Endothelial cell of hepatic sinusoid (primary cell): ENCODE measurements around the gene KLK2.

Source experiments
- in situ Hi-C: cut with HindIII; loops from 2 replicates; pipeline ENCODE4 v1.10.0; 2017; ENCODE audit warnings: low sequenced_read_pairs

KLK2 gene

GRCh38 chr19:50912727-50913716 is 39.8 kb downstream of the KLK2 start:
- in situ Hi-C loops: no loop called here

DNA sequence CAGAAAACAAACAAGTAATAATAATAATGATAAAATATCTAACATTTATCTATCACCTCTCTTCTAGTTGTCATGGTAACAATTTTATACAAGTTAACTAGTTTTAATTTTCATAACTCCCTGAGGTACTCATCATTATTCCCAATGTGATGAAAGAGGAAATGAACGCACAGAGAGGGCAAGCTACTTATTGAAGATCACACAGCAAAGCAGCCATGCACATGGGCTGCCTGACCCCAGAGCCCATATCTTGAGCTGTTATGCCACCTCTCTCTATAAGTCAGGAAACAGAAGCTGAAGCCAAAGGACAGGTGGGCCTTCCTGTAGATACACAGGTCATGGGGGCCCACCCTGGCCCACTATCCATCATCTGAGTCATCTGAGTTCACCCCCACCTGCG is 42.8 kb downstream of the KLK2 start:
- in situ Hi-C loops: no loop called here

GRCh38 chr19:50921426-50922316 is 48.4 kb downstream of the KLK2 start:
- in situ Hi-C loops: no loop called here

DNA sequence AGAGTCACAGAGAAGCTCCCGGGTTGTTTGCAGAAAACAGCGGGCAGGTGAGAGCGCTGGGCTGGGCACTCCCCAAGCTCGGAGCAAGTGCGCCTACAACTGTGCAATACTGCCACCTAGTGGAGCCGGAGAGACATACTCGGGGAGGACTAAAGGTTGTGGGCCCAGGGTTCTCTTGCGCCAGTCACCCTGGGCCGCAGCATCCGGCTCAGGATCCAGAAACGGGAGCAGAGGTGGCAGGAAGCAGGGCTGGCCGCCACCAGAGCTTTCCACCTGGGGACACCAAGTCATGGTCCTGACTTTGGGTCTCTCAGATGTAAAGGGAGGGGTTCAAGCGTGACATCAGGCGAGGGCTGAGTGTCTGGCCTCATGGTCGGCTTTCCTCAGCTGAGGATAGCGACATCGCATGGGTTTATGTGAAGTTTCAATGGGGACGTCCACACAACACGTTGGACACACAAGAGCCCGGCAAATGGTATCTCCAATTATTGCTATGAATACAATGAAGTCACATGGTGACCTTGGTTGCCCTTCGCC is 49.1 kb downstream of the KLK2 start:
- in situ Hi-C loops: no loop called here

- in situ Hi-C loops: no loop called here
Measured at GRCh38 chr19:50924586-50924985, 51.3 kb downstream of the KLK2 start.

DNA sequence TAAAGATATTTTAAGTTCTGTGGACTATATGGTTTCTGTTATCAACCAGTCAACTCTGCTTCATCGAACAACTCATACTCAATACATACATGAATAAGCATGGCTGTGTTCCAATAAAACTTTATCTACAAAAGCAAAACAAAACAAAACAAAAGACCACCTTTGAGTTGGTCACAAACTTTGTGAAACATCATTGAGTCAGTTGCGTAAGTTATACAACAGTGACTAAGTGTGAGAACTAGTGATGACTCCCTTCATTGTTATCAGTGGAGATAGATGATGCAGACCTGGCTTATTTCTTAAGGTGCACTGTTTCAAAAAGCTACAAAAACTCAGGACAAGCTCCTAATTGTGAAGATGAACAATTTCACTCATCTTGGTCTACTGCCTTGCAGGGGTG is 52.5 kb downstream of the KLK2 start:
- in situ Hi-C loops: no loop called here

GRCh38 chr19:50926144-50926543 is 52.9 kb downstream of the KLK2 start:
- in situ Hi-C loops: no loop called here

- in situ Hi-C loops: no loop called here
Measured at GRCh38 chr19:50928831-50929230, 55.6 kb downstream of the KLK2 start.
